Left lobe of liver (tissue), 2 donors: ENCODE data around the gene C2orf80. TPM values are rescaled to one million over a fixed set of nuclear protein-coding genes. Genes with fewer than 3 reads are reported as not detected.
A peak's percentile ranks its signal among the peaks of the same experiment; 100 is the strongest.
"Not testable (repeated sequence)": the region's sequence is repeated elsewhere in the genome, so short reads cannot be mapped to it uniquely, and the experiment has no call there.

Source experiments
- ATAC-seq: fragments of 200-7000 bp; cut with Tn5 transposase; one replicate; pipeline ENCODE4 v1.9.1; 2020; ENCODE audit warnings: mild to moderate bottlenecking, moderate library complexity
- DNase-seq: peaks from one replicate; pipeline ENCODE4 v3.0.0-alpha.2; 2020; ENCODE audit warnings: low spot score
- total RNA-seq: library from RNA; stranded (reverse); gene quantifications from one replicate; pipeline ENCODE4 v1.2.1, GENCODE V29; 2021
- donor health status: DM: no; HTN: no; CAD: no; lungs with moderate emphysema.
- donor health status: DM: no; HTN: yes; CAD: no.

The C2orf80 gene
- total RNA-seq, 1 donor from 2014 or later, result not detected

- DNase-seq (no peak), ATAC-seq (no peak)
Measured at GRCh38 chr2:208182835-208183234, 7.0 kb downstream of the C2orf80 start.

DNA sequence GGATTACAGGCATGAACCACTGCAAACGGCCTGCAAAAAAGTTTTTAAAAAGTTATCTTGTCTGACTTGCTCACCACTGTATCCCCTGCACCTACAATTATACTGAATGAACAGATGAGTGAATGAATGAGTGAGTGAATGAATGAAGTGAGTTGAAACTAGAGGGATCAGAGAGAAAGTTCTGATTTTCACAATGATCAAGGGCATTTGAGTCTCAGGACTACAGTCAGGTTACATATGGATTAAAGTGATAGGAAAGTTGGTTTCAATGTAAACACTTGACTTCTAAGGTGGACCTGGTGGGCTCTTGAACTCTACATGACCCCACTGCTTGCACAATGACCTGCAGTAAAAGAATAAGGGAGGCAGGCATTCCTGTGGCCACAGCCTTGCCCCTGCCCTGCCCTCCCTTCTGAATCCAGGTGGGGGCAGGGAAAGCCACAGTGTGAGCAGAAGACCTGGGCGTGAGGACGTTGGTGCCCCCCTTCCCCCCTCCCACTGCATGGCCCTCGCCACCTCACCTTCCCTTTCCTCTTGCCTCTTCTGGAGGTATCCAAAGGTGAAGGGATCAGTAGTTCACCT is 10.7 kb downstream of the C2orf80 start:
- DNase-seq (no peak), ATAC-seq (no peak)

DNA sequence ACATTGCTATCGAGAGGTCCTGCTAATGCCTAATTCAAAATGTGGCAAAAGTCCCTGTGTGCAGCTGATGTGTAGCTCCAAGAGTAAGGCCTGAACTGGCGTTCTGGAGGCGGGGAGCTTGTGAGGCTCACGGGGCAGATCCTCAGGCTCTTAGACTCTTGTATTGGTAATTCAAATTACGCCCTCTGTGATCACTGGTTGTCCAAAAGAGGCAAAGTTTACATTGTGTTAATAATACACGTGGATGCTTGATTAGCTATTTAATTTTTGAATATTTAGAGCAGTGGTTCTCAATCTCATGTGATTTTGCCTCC is 14.0 kb downstream of the C2orf80 start:
- ATAC-seq (peak; percentile 81), DNase-seq (peak; percentile 56)

GRCh38 chr2:208175069-208175839 is 14.6 kb downstream of the C2orf80 start:
- ATAC-seq, result peak; percentile 99
- peak; percentile 82 for DNase-seq

GRCh38 chr2:208174144-208174543 is 15.7 kb downstream of the C2orf80 start:
- ATAC-seq (no peak), DNase-seq (no peak)

DNA sequence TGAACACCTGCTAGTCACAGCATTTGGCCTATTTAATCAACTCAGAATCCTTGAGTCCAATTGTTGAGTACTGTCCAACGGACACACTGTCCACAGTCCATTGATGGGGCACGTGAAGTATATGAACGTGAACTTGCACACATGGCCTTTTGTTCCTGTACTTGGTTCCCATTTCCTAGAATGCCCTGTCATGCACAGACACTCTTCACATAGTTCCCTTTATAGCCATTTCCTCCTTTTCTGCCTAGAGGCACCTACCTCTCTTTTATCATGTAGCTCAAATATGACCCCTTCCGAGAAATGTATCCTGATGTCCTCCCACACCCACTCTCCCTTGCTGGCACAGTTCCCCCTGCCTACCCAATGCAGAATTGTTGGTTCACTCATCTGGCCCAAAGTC is 17.7 kb downstream of the C2orf80 start:
- ATAC-seq (no peak), DNase-seq (no peak)

DNA sequence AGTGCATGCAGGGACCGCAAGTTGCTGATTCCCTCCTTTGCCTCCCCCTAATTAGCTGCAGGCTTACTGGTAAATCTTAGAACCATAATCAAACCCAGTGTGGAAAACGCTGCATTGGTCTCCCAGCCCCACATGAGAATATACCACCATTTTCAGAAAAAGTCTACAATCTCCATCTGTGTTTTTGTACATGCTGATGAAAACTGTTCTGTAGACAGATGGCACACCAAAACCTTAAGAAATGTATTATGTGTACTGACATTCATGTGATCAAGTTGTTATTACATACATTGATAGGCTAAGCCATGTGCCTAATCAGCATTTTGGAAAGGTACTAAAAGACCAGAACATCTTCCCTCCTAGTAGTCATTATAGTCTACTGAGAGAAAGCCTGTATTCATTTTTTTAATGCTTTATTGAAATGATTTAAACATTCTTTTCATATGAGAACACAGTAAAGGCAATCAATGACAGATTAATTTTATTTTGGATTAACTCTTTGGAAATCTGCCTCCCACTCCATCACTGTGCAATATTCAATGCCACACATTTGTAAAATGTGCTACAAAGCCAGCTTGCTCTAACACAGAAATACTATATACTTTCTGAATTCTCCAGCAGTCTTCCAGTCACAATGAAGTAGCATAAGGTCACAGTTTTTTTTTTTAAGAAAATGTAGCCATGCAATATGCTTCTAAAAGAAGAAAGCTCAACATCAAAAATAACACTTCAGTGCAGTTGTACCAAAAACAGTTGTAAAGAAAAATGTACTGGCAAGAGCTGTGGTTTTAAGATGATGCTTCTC is 24.7 kb downstream of the C2orf80 start:
- ATAC-seq (no peak), DNase-seq (no peak)

GRCh38 chr2:208163489-208163888 is 26.3 kb downstream of the C2orf80 start, which contains the start of gene CRYGA:
Gene CRYGA, minus strand, starts transcription at chr2:208163589. Its CDS starts 33 bp downstream, at chr2:208163556.
- DNase-seq (no peak), ATAC-seq (no peak)

DNA sequence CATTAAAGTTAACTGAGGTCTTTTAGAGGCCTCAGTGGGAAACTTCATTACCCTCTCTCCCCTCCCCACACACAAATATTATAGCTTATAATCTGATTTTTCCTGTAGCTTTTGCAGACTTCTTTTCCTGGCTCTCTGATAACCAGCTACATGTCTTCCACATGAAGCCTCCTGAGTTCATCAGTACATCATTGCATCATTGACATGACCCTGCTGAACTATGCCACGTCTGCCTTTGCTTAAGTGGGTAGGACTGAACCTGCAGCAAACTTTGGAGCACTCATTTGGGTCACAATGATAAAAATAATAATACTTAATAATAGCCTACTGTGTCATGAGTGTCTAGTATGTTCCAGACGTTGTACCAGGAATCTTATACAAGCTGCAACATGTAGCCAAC is 33.4 kb downstream of the C2orf80 start:
- DNase-seq (no peak), ATAC-seq (peak; percentile 72)

DNA sequence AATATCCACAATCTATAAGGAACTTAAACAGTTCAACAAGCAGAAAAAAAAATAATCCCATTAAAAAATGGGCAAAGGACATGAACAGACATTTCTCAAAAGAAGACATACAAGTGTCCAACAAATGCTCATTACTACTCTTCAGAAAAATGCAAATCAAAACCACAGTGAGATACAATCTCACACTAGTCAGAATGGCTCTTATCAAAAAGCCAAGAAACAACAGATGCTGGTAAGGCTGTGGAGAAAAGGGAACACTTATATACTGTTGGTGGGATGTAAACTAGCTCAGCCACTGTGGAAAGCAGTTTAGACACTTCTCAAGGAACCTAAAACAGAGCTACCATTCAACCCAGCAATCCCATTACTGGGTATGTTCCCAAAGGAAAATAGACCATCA is 36.7 kb downstream of the C2orf80 start:
- DNase-seq (no peak), ATAC-seq (no peak)

DNA sequence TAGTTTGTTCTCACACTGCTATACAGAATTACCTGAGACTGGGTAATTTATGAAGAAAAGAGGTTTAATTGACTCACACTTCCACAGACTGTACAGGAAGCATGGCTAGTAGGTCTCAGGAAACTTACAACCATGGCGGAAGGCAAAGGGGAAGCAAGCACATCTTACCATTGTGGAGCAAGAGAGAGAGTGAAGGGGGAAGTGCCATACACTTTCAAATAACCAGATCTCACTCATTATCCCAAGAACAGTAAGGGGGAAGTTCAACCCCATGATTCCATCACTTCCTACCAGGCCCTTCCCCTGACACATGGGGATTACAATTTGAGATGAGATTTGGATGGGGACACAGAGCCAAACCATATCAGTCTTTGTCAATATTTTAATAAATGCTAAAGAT is 38.9 kb downstream of the C2orf80 start:
- no peak for ATAC-seq
- no peak for DNase-seq

GRCh38 chr2:208150094-208150493 is 39.7 kb downstream of the C2orf80 start:
- DNase-seq (no peak), ATAC-seq (no peak)

- DNase-seq (no peak), ATAC-seq (no peak)
Measured at GRCh38 chr2:208148803-208149202, 41.0 kb downstream of the C2orf80 start.

GRCh38 chr2:208147759-208148158 is 42.1 kb downstream of the C2orf80 start:
- DNase-seq, result no peak
- no peak for ATAC-seq

- ATAC-seq, result no peak
Measured at GRCh38 chr2:208147008-208147407, 42.8 kb downstream of the C2orf80 start.

DNA sequence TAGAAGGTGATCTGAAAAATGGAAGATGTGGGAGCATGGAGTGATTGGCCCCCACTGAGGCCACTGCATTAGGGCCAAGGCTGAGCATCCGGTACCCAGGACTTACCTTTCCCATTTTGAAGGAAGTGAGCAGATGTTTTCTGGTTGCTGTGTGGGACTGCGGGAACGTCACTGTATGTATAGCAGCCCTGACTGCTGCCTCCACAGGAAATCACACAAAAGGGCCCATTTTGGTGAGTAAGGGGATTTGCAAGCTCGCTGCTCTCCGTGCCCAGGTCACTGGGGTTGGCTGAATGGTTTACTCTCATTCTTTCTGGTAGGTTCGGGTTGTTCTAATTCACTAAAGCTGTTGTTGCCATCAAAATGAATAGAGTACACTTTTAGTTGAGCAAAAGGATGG is 43.8 kb downstream of the C2orf80 start, which contains the start of gene CRYGB:
Gene CRYGB (minus strand): TSS at position 153 of the 400 bp plus-strand sequence. CDS start 38 bp downstream, at position 115.
- DNase-seq, result no peak
- ATAC-seq, result no peak

More at GRCh38 chr2:208147008-208147407, 42.8 kb downstream of the C2orf80 start:
- DNase-seq, result no peak

- no peak for DNase-seq
- no peak for ATAC-seq
Measured at GRCh38 chr2:208142925-208143799, 46.7 kb downstream of the C2orf80 start.

- no peak for DNase-seq
- no peak for ATAC-seq
Measured at GRCh38 chr2:208142240-208142924, 47.4 kb downstream of the C2orf80 start.

GRCh38 chr2:208139447-208139846 is 50.4 kb downstream of the C2orf80 start:
- DNase-seq (no peak), ATAC-seq (no peak)

GRCh38 chr2:208138334-208138733 is 51.5 kb downstream of the C2orf80 start:
- not testable (repeated sequence) for DNase-seq, ATAC-seq
